ENCODE data around the gene ERBB2.

DNA sequence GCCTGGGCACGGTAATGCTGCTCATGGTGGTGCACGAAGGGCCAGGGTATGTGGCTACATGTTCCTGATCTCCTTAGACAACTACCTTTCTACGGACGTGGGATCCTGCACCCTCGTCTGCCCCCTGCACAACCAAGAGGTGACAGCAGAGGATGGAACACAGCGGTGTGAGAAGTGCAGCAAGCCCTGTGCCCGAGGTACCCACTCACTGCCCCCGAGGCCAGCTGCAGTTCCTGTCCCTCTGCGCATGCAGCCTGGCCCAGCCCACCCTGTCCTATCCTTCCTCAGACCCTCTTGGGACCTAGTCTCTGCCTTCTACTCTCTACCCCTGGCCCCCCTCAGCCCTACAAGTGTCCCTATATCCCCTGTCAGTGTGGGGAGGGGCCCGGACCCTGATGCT is 12.0 kb downstream of the ERBB2 start:
- TF ChIP-seq, protein P1, sequence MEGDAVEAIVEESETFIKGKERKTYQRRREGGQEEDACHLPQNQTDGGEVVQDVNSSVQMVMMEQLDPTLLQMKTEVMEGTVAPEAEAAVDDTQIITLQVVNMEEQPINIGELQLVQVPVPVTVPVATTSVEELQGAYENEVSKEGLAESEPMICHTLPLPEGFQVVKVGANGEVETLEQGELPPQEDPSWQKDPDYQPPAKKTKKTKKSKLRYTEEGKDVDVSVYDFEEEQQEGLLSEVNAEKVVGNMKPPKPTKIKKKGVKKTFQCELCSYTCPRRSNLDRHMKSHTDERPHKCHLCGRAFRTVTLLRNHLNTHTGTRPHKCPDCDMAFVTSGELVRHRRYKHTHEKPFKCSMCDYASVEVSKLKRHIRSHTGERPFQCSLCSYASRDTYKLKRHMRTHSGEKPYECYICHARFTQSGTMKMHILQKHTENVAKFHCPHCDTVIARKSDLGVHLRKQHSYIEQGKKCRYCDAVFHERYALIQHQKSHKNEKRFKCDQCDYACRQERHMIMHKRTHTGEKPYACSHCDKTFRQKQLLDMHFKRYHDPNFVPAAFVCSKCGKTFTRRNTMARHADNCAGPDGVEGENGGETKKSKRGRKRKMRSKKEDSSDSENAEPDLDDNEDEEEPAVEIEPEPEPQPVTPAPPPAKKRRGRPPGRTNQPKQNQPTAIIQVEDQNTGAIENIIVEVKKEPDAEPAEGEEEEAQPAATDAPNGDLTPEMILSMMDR (IDR thresholded peaks at IDR 0.05) = no peak
- no peak for TF ChIP-seq POLR2A (IDR thresholded peaks at IDR 0.05)
